Stimulated activated CD4-positive, alpha-beta T cell treated with anti-CD3 and anti-CD28 coated beads, Interleukin-4, amount 100 ng/mL, for 48 hours (primary cell): Measurements from ENCODE around the gene C7orf57.
"Not testable (repeated sequence)": the region's sequence is repeated elsewhere in the genome, so short reads cannot be mapped to it uniquely, and the experiment has no call there.

Source experiments
- DNase-seq, 2 donors: peaks; one replicate each; pipeline ENCODE4 v3.0.0-alpha.2; 2020; ENCODE audit warnings: low read depth in 2 of 2

C7orf57 gene

GRCh38 chr7:48035967-48036478, 680 bp downstream of the C7orf57 start:
- no peak for DNase-seq

- no peak for DNase-seq
Measured at GRCh38 chr7:48038815-48039506, 3.6 kb downstream of the C7orf57 start.

GRCh38 chr7:48040944-48041652, 5.8 kb downstream of the C7orf57 start:
- no peak for DNase-seq

GRCh38 chr7:48041653-48041970, 6.3 kb downstream of the C7orf57 start:
- DNase-seq: no peak

DNA sequence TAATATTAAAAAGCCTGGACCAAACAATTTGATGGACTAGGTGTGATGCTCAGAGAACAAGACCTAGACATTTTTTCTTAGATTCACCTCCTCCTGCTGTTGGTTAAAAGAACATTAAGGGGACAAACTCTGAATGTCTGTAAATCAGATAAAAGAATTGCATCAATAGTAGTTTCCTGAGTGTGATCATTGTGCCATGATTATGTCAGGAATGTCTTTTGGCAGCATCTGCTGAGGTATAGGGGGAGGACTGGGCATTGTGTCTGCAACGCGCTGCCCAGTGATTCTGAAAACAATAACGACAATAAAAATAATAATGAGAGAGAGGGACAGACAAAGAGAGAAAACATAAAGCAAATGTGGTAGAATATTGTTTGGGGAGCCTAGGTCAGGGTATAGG, 6.9 kb downstream of the C7orf57 start:
- DNase-seq: no peak

- DNase-seq: no peak
Measured at GRCh38 chr7:48042636-48043035, 7.3 kb downstream of the C7orf57 start.

GRCh38 chr7:48045195-48045765, 9.9 kb downstream of the C7orf57 start:
- DNase-seq: no peak

- DNase-seq: no peak
Measured at GRCh38 chr7:48046458-48046857, 11.1 kb downstream of the C7orf57 start.

- DNase-seq: no peak
Measured at GRCh38 chr7:48048113-48048512, 12.8 kb downstream of the C7orf57 start.

DNA sequence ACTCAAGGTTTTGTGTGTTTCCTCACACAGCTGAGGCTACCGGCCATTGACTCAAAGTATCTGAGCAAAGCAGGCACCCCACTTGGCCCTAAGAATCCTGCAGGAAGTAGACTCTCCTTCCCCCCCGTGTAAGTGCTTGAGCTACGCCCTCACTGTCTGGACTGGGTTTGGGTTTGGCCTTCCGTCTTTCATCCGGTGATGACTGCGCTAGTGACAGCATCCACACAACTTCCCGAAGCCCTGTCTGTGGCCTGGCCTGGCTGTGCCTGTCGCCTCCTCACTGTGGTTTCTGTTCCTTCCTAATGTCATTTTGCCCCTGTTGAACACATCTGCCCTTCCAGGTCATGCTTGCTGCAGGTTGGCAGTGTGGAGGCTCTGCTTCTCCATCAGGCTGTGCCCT, 14.5 kb downstream of the C7orf57 start:
- DNase-seq: no peak

DNA sequence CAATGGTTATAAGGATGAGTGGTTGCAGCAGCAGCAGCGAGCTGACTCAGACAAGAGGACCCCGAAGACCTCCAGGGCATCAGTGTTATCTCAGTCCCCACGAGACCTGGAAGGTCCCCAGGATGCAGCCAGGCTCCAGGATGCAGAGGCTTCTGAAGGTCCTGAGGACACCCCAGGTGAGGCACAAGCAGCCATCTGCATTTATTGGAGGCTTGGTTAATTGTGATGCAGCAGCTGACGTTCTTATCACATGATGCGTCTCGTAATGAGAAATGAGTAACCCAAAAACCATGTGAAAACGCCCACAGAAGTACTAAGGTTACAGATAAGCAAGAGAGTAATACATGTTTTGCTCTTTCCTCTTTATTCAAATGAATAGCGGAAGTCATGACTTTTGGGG, 17.4 kb downstream of the C7orf57 start:
- DNase-seq: no peak

- no peak for DNase-seq
Measured at GRCh38 chr7:48053736-48054135, 18.4 kb downstream of the C7orf57 start.

DNA sequence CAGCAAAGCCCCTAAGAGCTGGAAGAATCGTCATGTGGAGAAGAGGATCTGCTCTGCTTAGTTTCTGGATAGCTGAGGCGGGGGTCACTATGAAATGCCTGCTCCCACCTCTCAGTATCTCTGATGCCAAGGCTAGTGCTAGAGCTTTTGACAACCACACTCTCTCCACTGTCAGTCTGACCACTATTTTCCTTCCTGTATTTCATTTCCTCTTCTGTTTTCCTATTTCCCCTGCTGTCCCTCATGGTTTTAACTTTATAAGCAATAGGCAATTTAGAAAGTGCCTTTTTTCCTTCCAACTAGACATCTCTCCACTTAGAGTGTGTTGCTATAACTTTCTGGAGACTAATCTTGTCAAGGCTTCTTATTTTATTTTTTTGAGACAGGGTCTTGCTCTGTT, 23.6 kb downstream of the C7orf57 start:
- no peak for DNase-seq

DNA sequence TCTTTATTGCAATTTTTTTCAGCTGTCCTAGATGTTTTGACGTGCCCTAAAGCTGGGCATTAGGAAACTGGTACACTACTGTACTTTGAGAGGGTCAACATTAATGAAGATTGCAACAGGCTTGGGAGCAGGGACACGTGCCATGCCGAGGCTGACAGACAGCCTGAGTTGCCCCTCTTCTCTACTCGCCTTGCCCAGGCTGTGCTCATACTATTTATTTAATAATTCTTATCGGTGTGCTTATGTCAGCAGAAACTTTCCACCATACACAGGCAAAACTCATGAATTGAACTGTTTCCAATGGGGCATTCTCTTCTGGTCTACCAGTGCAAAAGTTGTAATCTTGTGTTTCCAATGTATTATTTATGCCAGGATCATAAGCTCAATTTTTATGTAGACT, 24.4 kb downstream of the C7orf57 start:
- DNase-seq: no peak

DNA sequence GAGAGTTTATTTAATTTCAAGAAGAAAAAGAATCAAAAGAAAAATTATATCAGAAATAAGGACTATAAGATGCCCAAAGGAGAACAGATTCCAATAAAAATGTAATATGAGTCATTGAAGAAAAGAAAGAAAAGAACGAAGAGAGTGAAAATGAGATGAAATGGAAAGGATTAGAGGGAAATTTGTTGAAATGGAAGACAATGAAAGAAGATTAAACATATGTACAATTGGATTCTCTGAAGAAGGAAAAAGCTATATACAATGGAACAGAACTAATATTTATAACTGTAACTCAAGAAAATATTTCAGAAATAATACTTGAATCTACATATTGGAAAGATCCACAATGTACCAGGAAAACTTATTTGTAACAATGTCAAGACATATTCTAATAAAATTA, 28.6 kb downstream of the C7orf57 start:
- no peak for DNase-seq

- DNase-seq: no peak
Measured at GRCh38 chr7:48067475-48067874, 32.1 kb downstream of the C7orf57 start.

GRCh38 chr7:48074204-48074654, 38.9 kb downstream of the C7orf57 start:
- DNase-seq: no peak

- no peak for DNase-seq
Measured at GRCh38 chr7:48077423-48077822, 42.1 kb downstream of the C7orf57 start.

DNA sequence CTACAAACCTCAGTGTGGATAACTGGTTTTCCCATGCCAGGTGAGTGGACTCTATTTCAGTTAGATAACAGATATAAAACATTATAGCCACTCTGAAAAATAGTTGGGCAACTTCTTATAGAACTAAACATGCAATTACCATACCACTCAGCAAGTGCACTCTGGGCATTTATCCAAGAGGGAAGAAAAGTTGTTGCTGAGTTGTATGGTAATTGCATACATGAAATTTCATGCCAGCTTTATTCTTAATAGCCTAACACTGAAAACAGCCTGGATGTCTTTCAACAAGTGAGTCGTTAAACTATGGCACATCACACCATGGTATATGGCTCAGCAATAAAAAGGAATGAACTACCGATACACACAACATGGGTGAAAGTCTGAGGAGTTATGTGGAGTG, 43.1 kb downstream of the C7orf57 start:
- DNase-seq: no peak

GRCh38 chr7:48082378-48082777, 47.0 kb downstream of the C7orf57 start:
- not testable (repeated sequence) for DNase-seq

GRCh38 chr7:48083114-48083830, 47.9 kb downstream of the C7orf57 start:
- DNase-seq: no peak

GRCh38 chr7:48084727-48085432, 49.5 kb downstream of the C7orf57 start:
- peak; percentile 51 to 68 for DNase-seq
